IMR-90 (cell line): Measurements from ENCODE around the gene FLRT1. TPM values are rescaled to one million over a fixed set of nuclear protein-coding genes. Genes with fewer than 3 reads are reported as not detected.

ENCODE experiments used
- ATAC-seq: fragments of 200-7000 bp; cut with Tn5 transposase; 2 replicates; pipeline ENCODE4 v1.9.1; 2020; ENCODE audit warnings: low read depth, mild to moderate bottlenecking, moderate library complexity
- BruUV-seq: library from RNA; stranded (reverse); fragments of 400-500 nt; replicated peaks from 2 replicates; lab custom pipeline; 2021; lab: Mats Ljungman, UMichigan
- CTCF ChIA-PET: fragments of 300-600 bp; formaldehyde crosslinking; extraction: SDS; loops from one replicate; lab custom pipeline; 2021; ENCODE audit warnings: antibody characterized with exemption; lab: Yijun Ruan, JAX
- POLR2A ChIA-PET: fragments of 300-600 bp; sonication (Branson Sonifier 250); formaldehyde crosslinking; loops from one replicate; lab custom pipeline; 2022; ENCODE audit warnings: antibody characterized with exemption; ENCODE audit not compliant: unreplicated experiment; lab: Charles Lee
- DNase-seq: peaks from one replicate; pipeline ENCODE4 v3.0.0; 2013
- H2AFZ ChIP-seq: replicated peaks from 2 replicates; pipeline ENCODE3; 2013; ENCODE audit warnings: low read length, mild to moderate bottlenecking; ENCODE audit not compliant: poor library complexity
- H2AK5ac ChIP-seq: 2 replicates; pipeline ENCODE4 v1.6.1; 2013; ENCODE audit warnings: low read depth, low read length, inconsistent platforms
- H2AK9ac ChIP-seq: replicated peaks from 2 replicates; pipeline ENCODE3; 2013; ENCODE audit warnings: mild to moderate bottlenecking, low read depth, low read length, moderate library complexity; ENCODE audit not compliant: poor library complexity
- H2BK120ac ChIP-seq: 2 replicates; pipeline ENCODE4 v1.6.1; 2013; ENCODE audit warnings: low read depth, low read length, inconsistent platforms
- H2BK15ac ChIP-seq: 3 replicates; pipeline ENCODE4 v1.6.1; 2013; ENCODE audit warnings: low read depth, low read length, inconsistent platforms
- H2BK20ac ChIP-seq: 2 replicates; pipeline ENCODE4 v1.6.1; 2013; ENCODE audit warnings: low read depth, mild to moderate bottlenecking, inconsistent platforms, low read length, moderate library complexity
- H2BK5ac ChIP-seq: 2 replicates; pipeline ENCODE4 v1.6.1; 2013; ENCODE audit warnings: mild to moderate bottlenecking, low read depth, low read length, inconsistent platforms; ENCODE audit not compliant: poor library complexity, severe bottlenecking
- H3K14ac ChIP-seq: replicated peaks from 2 replicates; pipeline ENCODE4 v1.6.1; 2013; ENCODE audit warnings: low read depth, low read length, inconsistent platforms
- H3K18ac ChIP-seq: 2 replicates; pipeline ENCODE4 v1.6.1; 2013; ENCODE audit warnings: low read depth, low read length, control low read depth
- H3K23ac ChIP-seq: 2 replicates; pipeline ENCODE4 v1.6.1; 2013; ENCODE audit warnings: low read depth, low read length, inconsistent platforms
- H3K27ac ChIP-seq: 2 replicates; pipeline ENCODE4 v1.5.1; 2013; ENCODE audit warnings: mild to moderate bottlenecking, control low read depth, low read length; ENCODE audit not compliant: insufficient read depth
- H3K27me3 ChIP-seq: 2 replicates; pipeline ENCODE4 v1.6.1; 2013; ENCODE audit warnings: low read length; ENCODE audit not compliant: control insufficient read depth, insufficient read depth
- H3K36me3 ChIP-seq: 2 replicates; pipeline ENCODE4 v1.6.1; 2013; ENCODE audit warnings: low read length, mixed read lengths; ENCODE audit not compliant: control insufficient read depth, insufficient read depth
- H3K4ac ChIP-seq: 2 replicates; pipeline ENCODE4 v1.6.1; 2013; ENCODE audit warnings: low read depth, low read length, inconsistent platforms
- H3K4me1 ChIP-seq: 2 replicates; pipeline ENCODE4 v1.6.1; 2013; ENCODE audit warnings: low read length, mixed read lengths; ENCODE audit not compliant: control insufficient read depth, insufficient read depth
- H3K4me2 ChIP-seq: 2 replicates; pipeline ENCODE4 v1.6.1; 2013; ENCODE audit warnings: low read depth, mild to moderate bottlenecking, control low read depth, low read length, moderate library complexity
- H3K4me3 ChIP-seq: 2 replicates; pipeline ENCODE4 v1.5.1; 2013; ENCODE audit warnings: low read depth, mild to moderate bottlenecking, control low read depth, low read length, moderate library complexity; ENCODE audit not compliant: insufficient read depth
- H3K56ac ChIP-seq: 2 replicates; pipeline ENCODE4 v1.6.1; 2013; ENCODE audit warnings: low read length, inconsistent platforms; ENCODE audit not compliant: insufficient read depth; ENCODE audit errors: extremely low read depth
- H3K79me1 ChIP-seq, 2 experiments: 2 replicates each; pipeline ENCODE4 v1.6.1; 2013; ENCODE audit warnings: low read length in 2 of 2, inconsistent platforms in 1 of 2, low read depth in 1 of 2
- H3K9ac ChIP-seq: 2 replicates; pipeline ENCODE4 v1.6.1; 2013; ENCODE audit warnings: low read depth, low read length, control low read depth
- H3K9me1 ChIP-seq: 2 replicates; pipeline ENCODE4 v1.6.1; 2013; ENCODE audit warnings: low read length, inconsistent platforms; ENCODE audit not compliant: insufficient read depth
- H3K9me3 ChIP-seq: 2 replicates; pipeline ENCODE4 v1.6.1; 2013; ENCODE audit warnings: low read length; ENCODE audit not compliant: control insufficient read depth, insufficient read depth
- H4K20me1 ChIP-seq: 2 replicates; pipeline ENCODE4 v1.6.1; 2013; ENCODE audit warnings: low read length, inconsistent platforms; ENCODE audit not compliant: insufficient read depth
- H4K5ac ChIP-seq: 2 replicates; pipeline ENCODE4 v1.6.1; 2013; ENCODE audit warnings: mild to moderate bottlenecking, low read depth, low read length, control low read depth
- H4K8ac ChIP-seq, 2 experiments: 2 replicates each; pipeline ENCODE4 v1.6.1; 2013; ENCODE audit warnings: low read depth in 2 of 2, low read length in 2 of 2, control low read depth in 1 of 2, inconsistent platforms in 1 of 2
- H4K91ac ChIP-seq: 2 replicates; pipeline ENCODE4 v1.6.1; 2013; ENCODE audit warnings: low read depth, low read length, inconsistent platforms; ENCODE audit not compliant: insufficient read depth
- BHLHE40 ChIP-seq: fragments of 150-350 bp; IDR thresholded peaks from 2 replicates; pipeline ENCODE4 v1.6.1; 2016; ENCODE audit warnings: mild to moderate bottlenecking, low read depth, low read length
- CEBPB ChIP-seq: IDR thresholded peaks from 2 replicates; pipeline ENCODE4 v1.6.1; 2012; ENCODE audit warnings: low read depth, low read length, improper control_type of control experiment
- CHD1 ChIP-seq: IDR thresholded peaks from 2 replicates; pipeline ENCODE4 v1.6.1; 2012; ENCODE audit warnings: low read depth, low read length, improper control_type of control experiment
- FOS ChIP-seq: fragments of 150-350 bp; IDR thresholded peaks from 2 replicates; pipeline ENCODE4 v1.6.1; 2016; ENCODE audit warnings: low read depth, low read length
- MAFK ChIP-seq: IDR thresholded peaks from 2 replicates; pipeline ENCODE4 v1.6.1; 2012; ENCODE audit warnings: low read depth, low read length, improper control_type of control experiment
- MAZ ChIP-seq: IDR thresholded peaks from 2 replicates; pipeline ENCODE4 v1.6.1; 2012; ENCODE audit warnings: low read depth, mild to moderate bottlenecking, low read length, improper control_type of control experiment, moderate library complexity, borderline replicate concordance
- NFE2L2 ChIP-seq: fragments of 150-350 bp; IDR thresholded peaks from 2 replicates; pipeline ENCODE4 v1.6.1; 2016; ENCODE audit warnings: low read depth, mild to moderate bottlenecking, low read length
- POLR2A ChIP-seq: IDR thresholded peaks from 2 replicates; pipeline ENCODE4 v1.6.1; 2012; ENCODE audit warnings: mild to moderate bottlenecking, low read depth, low read length
- RAD21 ChIP-seq: IDR thresholded peaks from 2 replicates; pipeline ENCODE4 v1.6.1; 2012; ENCODE audit warnings: low read length, improper control_type of control experiment
- RCOR1 ChIP-seq: IDR thresholded peaks from 2 replicates; pipeline ENCODE4 v1.6.1; 2012; ENCODE audit warnings: mild to moderate bottlenecking, low read length, improper control_type of control experiment; ENCODE audit not compliant: insufficient replicate concordance
- RFX5 ChIP-seq: IDR thresholded peaks from 2 replicates; pipeline ENCODE4 v1.8.0; 2012; ENCODE audit warnings: low read depth, mild to moderate bottlenecking, low read length, moderate library complexity
- SMC3 ChIP-seq: fragments of 150-350 bp; IDR thresholded peaks from 2 replicates; pipeline ENCODE4 v1.6.1; 2016; ENCODE audit warnings: low read depth, mild to moderate bottlenecking, antibody characterized with exemption, low read length, moderate library complexity
- WGBS, 2 experiments: methylation state at CpG; one replicate each; pipeline versions ENCODE4 v1.1.5 to v1.1.7; 2013; ENCODE audit warnings: missing lambda C conversion rate in 2 of 2; ENCODE audit not compliant: insufficient read length in 1 of 2; ENCODE audit errors: extremely low coverage in 2 of 2; 5-methylcytosine and 5-hydroxymethylcytosine counted together
- dilution Hi-C: fragments of 300-500 bp; cut with HindIII; formaldehyde crosslinking; loops from one replicate; pipeline ENCODE4 v1.14.3; 2018; ENCODE audit warnings: low sequenced_read_pairs; ENCODE audit not compliant: unreplicated experiment
- in situ Hi-C: fragments of 300-500 bp; cut with MboI; formaldehyde crosslinking; loops from 3 replicates; pipeline ENCODE4 v1.14.3; 2019; ENCODE audit warnings: low sequenced_read_pairs, inconsistent platforms, mixed read lengths
- intact Hi-C: fragments of 100-400 bp; cut with micrococcal nuclease; formaldehyde crosslinking; loops from 2 replicates; pipeline ENCODE4 v1.10.0; 2022
- polyA plus RNA-seq, 3 experiments: library from polyadenylated mRNA; depleted of rRNA; stranded (reverse); fragments of >200 nt; gene quantifications; 2 replicates each; pipeline ENCODE4 v1.2.3, GENCODE V29; 2012; ENCODE audit warnings: low replicate concordance in 1 of 3
- total RNA-seq: library from RNA; depleted of rRNA; stranded (reverse); fragments of >200 nt; gene quantifications from 2 replicates; pipeline ENCODE4 v1.2.3, GENCODE V29; 2012
- TF ChIP-seq, protein P1 (sequence below): fragments of 150-350 bp; IDR thresholded peaks from 2 replicates; pipeline ENCODE4 v1.6.1; 2016; ENCODE audit warnings: low read depth, mild to moderate bottlenecking, low read length, moderate library complexity, borderline replicate concordance
- TF ChIP-seq, protein P2 (sequence below): conservative IDR thresholded peaks from 2 replicates; pipeline ENCODE4 v1.5.1; 2012; ENCODE audit warnings: mild to moderate bottlenecking, low read depth, low read length, improper control_type of control experiment
- TF ChIP-seq, protein P3 (sequence below): fragments of 150-350 bp; IDR thresholded peaks from 2 replicates; pipeline ENCODE4 v1.6.1; 2017; ENCODE audit warnings: mild to moderate bottlenecking, antibody characterized with exemption, low read length, low read depth

FLRT1 gene
- total and polyA plus RNA-seq, 2 of the 4 experiments (the other 2 are of a cell fraction): under 0.01 to 0.07 TPM

- no peak overlapping the region for H2BK120ac ChIP-seq
- H3K36me3 ChIP-seq: no peaks in the 10 kb centered on the region
- no peaks in the 10 kb centered on the region for H3K9me3 ChIP-seq
- intact Hi-C loops (no loop called here), in situ Hi-C loops (no loop called here), dilution Hi-C loops (no loop called here)
- no peak overlapping the region for H3K4me3 ChIP-seq
- no peak overlapping the region for H3K9ac ChIP-seq
- H2BK15ac ChIP-seq: no peak overlapping the region
- no peak overlapping the region for H3K14ac ChIP-seq
- H2BK5ac ChIP-seq: no peak overlapping the region
- H2AFZ ChIP-seq: no peak overlapping the region
- H4K5ac ChIP-seq: no peak overlapping the region
- no peaks in the 10 kb centered on the region for H3K4me1 ChIP-seq
- no peak overlapping the region for H2AK5ac ChIP-seq
- no peaks in the 10 kb centered on the region for H3K79me1 ChIP-seq
- no peak overlapping the region for H3K27ac ChIP-seq
- H3K56ac ChIP-seq: no peak overlapping the region
- WGBS, 2 experiments: 72% methylated on average over 10 of the region's 35 CpGs; no CpG with 5 or more reads in 1 of the 2 experiments
- 0 out of 2 replicates have a peak, but pooled peaks cover 8% of the 10 kb centered on the region for H4K20me1 ChIP-seq
- no peak overlapping the region for H4K91ac ChIP-seq
- DNase-seq (no peak), ATAC-seq (no peak)
- no peak overlapping the region for H4K8ac ChIP-seq
- H3K23ac ChIP-seq: no peak overlapping the region
- TF ChIP-seq, protein P1, sequence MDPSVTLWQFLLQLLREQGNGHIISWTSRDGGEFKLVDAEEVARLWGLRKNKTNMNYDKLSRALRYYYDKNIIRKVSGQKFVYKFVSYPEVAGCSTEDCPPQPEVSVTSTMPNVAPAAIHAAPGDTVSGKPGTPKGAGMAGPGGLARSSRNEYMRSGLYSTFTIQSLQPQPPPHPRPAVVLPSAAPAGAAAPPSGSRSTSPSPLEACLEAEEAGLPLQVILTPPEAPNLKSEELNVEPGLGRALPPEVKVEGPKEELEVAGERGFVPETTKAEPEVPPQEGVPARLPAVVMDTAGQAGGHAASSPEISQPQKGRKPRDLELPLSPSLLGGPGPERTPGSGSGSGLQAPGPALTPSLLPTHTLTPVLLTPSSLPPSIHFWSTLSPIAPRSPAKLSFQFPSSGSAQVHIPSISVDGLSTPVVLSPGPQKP: no peak
- TF ChIP-seq, protein P2, sequence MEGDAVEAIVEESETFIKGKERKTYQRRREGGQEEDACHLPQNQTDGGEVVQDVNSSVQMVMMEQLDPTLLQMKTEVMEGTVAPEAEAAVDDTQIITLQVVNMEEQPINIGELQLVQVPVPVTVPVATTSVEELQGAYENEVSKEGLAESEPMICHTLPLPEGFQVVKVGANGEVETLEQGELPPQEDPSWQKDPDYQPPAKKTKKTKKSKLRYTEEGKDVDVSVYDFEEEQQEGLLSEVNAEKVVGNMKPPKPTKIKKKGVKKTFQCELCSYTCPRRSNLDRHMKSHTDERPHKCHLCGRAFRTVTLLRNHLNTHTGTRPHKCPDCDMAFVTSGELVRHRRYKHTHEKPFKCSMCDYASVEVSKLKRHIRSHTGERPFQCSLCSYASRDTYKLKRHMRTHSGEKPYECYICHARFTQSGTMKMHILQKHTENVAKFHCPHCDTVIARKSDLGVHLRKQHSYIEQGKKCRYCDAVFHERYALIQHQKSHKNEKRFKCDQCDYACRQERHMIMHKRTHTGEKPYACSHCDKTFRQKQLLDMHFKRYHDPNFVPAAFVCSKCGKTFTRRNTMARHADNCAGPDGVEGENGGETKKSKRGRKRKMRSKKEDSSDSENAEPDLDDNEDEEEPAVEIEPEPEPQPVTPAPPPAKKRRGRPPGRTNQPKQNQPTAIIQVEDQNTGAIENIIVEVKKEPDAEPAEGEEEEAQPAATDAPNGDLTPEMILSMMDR: no peak
- TF ChIP-seq CHD1 (no peak), RCOR1 (no peak), RFX5 (no peak), MAZ (no peak), POLR2A (no peak), CEBPB (no peak), FOS (no peak), RAD21 (no peak), MAFK (no peak), BHLHE40 (no peak), SMC3 (no peak), NFE2L2 (no peak)
- TF ChIP-seq, protein P3, sequence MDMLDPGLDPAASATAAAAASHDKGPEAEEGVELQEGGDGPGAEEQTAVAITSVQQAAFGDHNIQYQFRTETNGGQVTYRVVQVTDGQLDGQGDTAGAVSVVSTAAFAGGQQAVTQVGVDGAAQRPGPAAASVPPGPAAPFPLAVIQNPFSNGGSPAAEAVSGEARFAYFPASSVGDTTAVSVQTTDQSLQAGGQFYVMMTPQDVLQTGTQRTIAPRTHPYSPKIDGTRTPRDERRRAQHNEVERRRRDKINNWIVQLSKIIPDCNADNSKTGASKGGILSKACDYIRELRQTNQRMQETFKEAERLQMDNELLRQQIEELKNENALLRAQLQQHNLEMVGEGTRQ: no peak
- H2AK9ac ChIP-seq: no peak overlapping the region
- BruUV-seq: no TSS peak
- CTCF ChIA-PET: interaction anchor here (1.0 kb wide), 1 partner anchor 107 kb away, joined by 3 read pairs; no protein-coding TSS in a partner anchor
- H2BK20ac ChIP-seq: no peak overlapping the region
- H3K18ac ChIP-seq: no peak overlapping the region
- H3K27me3 ChIP-seq: peaks cover 9% of the 10 kb centered on the region
- no peak overlapping the region for H3K4me2 ChIP-seq
- no peak overlapping the region for H3K4ac ChIP-seq
- POLR2A ChIA-PET: no interaction called here
- no peaks in the 10 kb centered on the region for H3K9me1 ChIP-seq
These were observed 19.5 kb upstream of the FLRT1 start for GRCh38 chr11:64015935-64016845.
